ENCODE results near the gene HUS1B. TPM values are rescaled to one million over a fixed set of nuclear protein-coding genes. Genes with fewer than 3 reads are reported as not detected.

Gene HUS1B
- total and polyA plus RNA-seq, 9 donors: 0.46 to 3.6 (median 1.00) TPM; not detected in 1

GRCh38 chr6:677919-678318, 21.0 kb upstream of the HUS1B start:
- no peak for TF ChIP-seq EP300 (IDR thresholded peaks at IDR 0.05)
- TF ChIP-seq CTCF (IDR thresholded peaks at IDR 0.05): no peak
- no peak for TF ChIP-seq POLR2A (IDR thresholded peaks at IDR 0.05)
- Histone ChIP-seq H3K36me3 (no peaks in the 10 kb centered on the region), H3K27me3 (no peaks in the 10 kb centered on the region), H3K27ac (no peak overlapping the region), H3K4me3 (no peak overlapping the region), H3K9me3 (no peaks in the 10 kb centered on the region), H3K4me1 (ENCODE audit: insufficient read depth) (peaks cover 1% of the 10 kb centered on the region)
- no peak for DNase-seq
- 93 to 97% (median 96%) methylated on average over 4 of the region's 4 CpGs for WGBS, 3 donors
- intact Hi-C loops (cut with DNase I): no loop called here

- Histone ChIP-seq H3K4me3 (no peak overlapping the region), H3K27me3 (no peaks in the 10 kb centered on the region), H3K4me1 (ENCODE audit: insufficient read depth) (peaks cover 1% of the 10 kb centered on the region), H3K9me3 (no peaks in the 10 kb centered on the region), H3K36me3 (no peaks in the 10 kb centered on the region), H3K27ac (no peak overlapping the region)
- DNase-seq: no peak
- TF ChIP-seq POLR2A (IDR thresholded peaks at IDR 0.05) (no peak), CTCF (IDR thresholded peaks at IDR 0.05) (no peak), EP300 (IDR thresholded peaks at IDR 0.05) (no peak)
- WGBS, 3 donors: 41 to 55% (median 54%) methylated on average over 3 of the region's 3 CpGs
- intact Hi-C loops (cut with DNase I): no loop called here
Observed at GRCh38 chr6:674956-675355, 18.1 kb upstream of the HUS1B start.

GRCh38 chr6:674406-674805, 17.5 kb upstream of the HUS1B start:
- no peak for DNase-seq
- Histone ChIP-seq H3K9me3 (no peaks in the 10 kb centered on the region), H3K27ac (no peak overlapping the region), H3K27me3 (no peaks in the 10 kb centered on the region), H3K36me3 (no peaks in the 10 kb centered on the region), H3K4me1 (ENCODE audit: insufficient read depth) (peaks cover 3% of the 10 kb centered on the region), H3K4me3 (no peak overlapping the region)
- no peak for TF ChIP-seq CTCF (IDR thresholded peaks at IDR 0.05)
- no peak for TF ChIP-seq EP300 (IDR thresholded peaks at IDR 0.05)
- TF ChIP-seq POLR2A (IDR thresholded peaks at IDR 0.05): no peak
- intact Hi-C loops (cut with DNase I): no loop called here

- TF ChIP-seq EP300 (IDR thresholded peaks at IDR 0.05) (no peak), POLR2A (IDR thresholded peaks at IDR 0.05) (no peak), CTCF (IDR thresholded peaks at IDR 0.05) (no peak)
- intact Hi-C loops (cut with DNase I): no loop called here
Observed at GRCh38 chr6:667253-667927, 10.5 kb upstream of the HUS1B start.

More at GRCh38 chr6:667253-667927, 10.5 kb upstream of the HUS1B start:
- Histone ChIP-seq H3K9me3 (no peaks in the 10 kb centered on the region), H3K36me3 (no peaks in the 10 kb centered on the region), H3K27me3 (no peaks in the 10 kb centered on the region), H3K4me1 (ENCODE audit: insufficient read depth) (peaks cover 1% of the 10 kb centered on the region), H3K27ac (no peak overlapping the region), H3K4me3 (no peak overlapping the region)
- no peak for DNase-seq
- 94 to 97% (median 96%) methylated on average over 7 of the region's 7 CpGs for WGBS, 3 donors
